Astrocyte of the spinal cord (primary cell): Measurements from ENCODE around the gene PRLH.
A peak's percentile ranks its signal among the peaks of the same experiment; 100 is the strongest.

Experiments
- DNase-seq: peaks from one replicate; pipeline ENCODE4 v3.0.0; 2011; ENCODE audit warnings: low read depth, low spot score
- H3K4me3 ChIP-seq: 2 replicates; pipeline ENCODE4 v1.5.1; 2011; ENCODE audit warnings: low read depth, mild to moderate bottlenecking, low read length, moderate library complexity
- CTCF ChIP-seq: IDR thresholded peaks from 2 replicates; pipeline ENCODE4 v1.5.1; 2012; ENCODE audit warnings: low read depth, mild to moderate bottlenecking, low read length, inconsistent platforms
- in situ Hi-C: cut with HindIII; loops from 2 replicates; pipeline ENCODE4 v1.10.0; 2017; ENCODE audit warnings: low sequenced_read_pairs

The PRLH gene

GRCh38 chr2:237588044-237588696 lies 21.8 kb downstream of the PRLH start:
- no peak overlapping the region for H3K4me3 ChIP-seq
- no peak for DNase-seq
- TF ChIP-seq CTCF: no peak
- in situ Hi-C loops: no loop called here

- in situ Hi-C loops: no loop called here
- TF ChIP-seq CTCF: no peak
- H3K4me3 ChIP-seq: no peak within 1 kb of the TSS
- DNase-seq: peak; percentile 36
Measured at GRCh38 chr2:237590272-237591140, 24.1 kb downstream of the PRLH start, which contains the start of gene RAB17. TSS of gene RAB17 (minus strand) at chr2:237590734. CDS start at chr2:237586154, 4,580 bp downstream.

- H3K4me3 ChIP-seq: no peak overlapping the region
- in situ Hi-C loops: no loop called here
- no peak for TF ChIP-seq CTCF
- no peak for DNase-seq
Measured at GRCh38 chr2:237591141-237591881, 24.9 kb downstream of the PRLH start.

GRCh38 chr2:237592425-237592980 lies 26.1 kb downstream of the PRLH start:
- TF ChIP-seq CTCF: no peak
- in situ Hi-C loops: no loop called here
- DNase-seq: no peak
- H3K4me3 ChIP-seq: no peak overlapping the region

- in situ Hi-C loops: no loop called here
- no peak for TF ChIP-seq CTCF
- DNase-seq: no peak
- H3K4me3 ChIP-seq: no peak overlapping the region
Measured at GRCh38 chr2:237593036-237593435, 26.7 kb downstream of the PRLH start.
